KBM-7 (cell line): ENCODE results near the gene PTPRT.
A peak's percentile ranks its signal among the peaks of the same experiment; 100 is the strongest.

Source experiments
- DNase-seq: peaks from one replicate; pipeline ENCODE4 v3.0.0-alpha.2; 2015
- in situ Hi-C: fragments of 300-500 bp; cut with MboI; formaldehyde crosslinking; loops from 2 replicates; pipeline ENCODE4 v1.14.3; 2020; ENCODE audit warnings: low sequenced_read_pairs, low pct_unique_long_range_greater_than_20kb, mixed read lengths

Gene PTPRT

GRCh38 chr20:43040427-43040826, 149.3 kb downstream of the PTPRT start:
- in situ Hi-C loops, result no loop called here
- DNase-seq, result peak; percentile 38

- in situ Hi-C loops, result no loop called here
- no peak for DNase-seq
These were observed 151.9 kb downstream of the PTPRT start for GRCh38 chr20:43037605-43038309.

- in situ Hi-C loops, result no loop called here
- no peak for DNase-seq
These were observed 154.6 kb downstream of the PTPRT start for GRCh38 chr20:43034981-43035724.

- in situ Hi-C loops, result no loop called here
- no peak for DNase-seq
These were observed 157.2 kb downstream of the PTPRT start for GRCh38 chr20:43032459-43032858.

- DNase-seq, result no peak
- in situ Hi-C loops, result no loop called here
These were observed 160.5 kb downstream of the PTPRT start for GRCh38 chr20:43029176-43029575.

GRCh38 chr20:43028470-43028869, 161.2 kb downstream of the PTPRT start:
- in situ Hi-C loops, result no loop called here

GRCh38 chr20:43023836-43024235, 165.9 kb downstream of the PTPRT start:
- in situ Hi-C loops, result no loop called here
- no peak for DNase-seq

More at GRCh38 chr20:43028470-43028869, 161.2 kb downstream of the PTPRT start:
- DNase-seq, result no peak

GRCh38 chr20:43022568-43022967, 167.1 kb downstream of the PTPRT start:
- in situ Hi-C loops, result no loop called here

GRCh38 chr20:43022081-43022480, 167.6 kb downstream of the PTPRT start:
- DNase-seq, result no peak
- in situ Hi-C loops, result no loop called here

More at GRCh38 chr20:43022568-43022967, 167.1 kb downstream of the PTPRT start:
- DNase-seq, result no peak

- DNase-seq, result no peak
- in situ Hi-C loops, result no loop called here
These were observed 172.3 kb downstream of the PTPRT start for GRCh38 chr20:43017241-43018030.

GRCh38 chr20:43016257-43016656, 173.4 kb downstream of the PTPRT start:
- no peak for DNase-seq
- in situ Hi-C loops, result no loop called here

- no peak for DNase-seq
- in situ Hi-C loops, result no loop called here
These were observed 174.1 kb downstream of the PTPRT start for GRCh38 chr20:43015566-43015965.

GRCh38 chr20:43014206-43014605, 175.5 kb downstream of the PTPRT start:
- DNase-seq, result no peak
- in situ Hi-C loops, result no loop called here

GRCh38 chr20:43011491-43011890, 178.2 kb downstream of the PTPRT start:
- in situ Hi-C loops, result no loop called here
- no peak for DNase-seq

GRCh38 chr20:43009532-43009931, 180.2 kb downstream of the PTPRT start:
- no peak for DNase-seq
- in situ Hi-C loops, result no loop called here

GRCh38 chr20:43007525-43007924, 182.2 kb downstream of the PTPRT start:
- DNase-seq, result no peak
- in situ Hi-C loops, result no loop called here

GRCh38 chr20:43006651-43007375, 182.9 kb downstream of the PTPRT start:
- no peak for DNase-seq
- in situ Hi-C loops, result no loop called here

GRCh38 chr20:43003318-43003944, 186.3 kb downstream of the PTPRT start:
- no peak for DNase-seq
- in situ Hi-C loops, result no loop called here

GRCh38 chr20:42996141-42996540, 193.6 kb downstream of the PTPRT start:
- DNase-seq, result no peak
- in situ Hi-C loops, result no loop called here
